NCI-H1417 (cell line): ENCODE measurements around the gene C3.
"Not testable (repeated sequence)": the region's sequence is repeated elsewhere in the genome, so short reads cannot be mapped to it uniquely, and the experiment has no call there.

Source experiments
- DNase-seq, 3 experiments: peaks; one replicate each; lab custom pipeline; 2025; lab: John Stamatoyannopoulos, UW

Gene C3

GRCh38 chr19:6662702-6663101 is 57.7 kb downstream of the C3 start:
- no peak for DNase-seq

- not testable (repeated sequence) for DNase-seq
These were observed 58.8 kb downstream of the C3 start for GRCh38 chr19:6661509-6662244.

GRCh38 chr19:6660930-6661329 is 59.5 kb downstream of the C3 start:
- DNase-seq = no peak

GRCh38 chr19:6656390-6656789 is 64.1 kb downstream of the C3 start:
- not testable (repeated sequence) for DNase-seq

GRCh38 chr19:6654347-6655310 is 65.8 kb downstream of the C3 start:
- DNase-seq = no peak

GRCh38 chr19:6652805-6653094 is 67.7 kb downstream of the C3 start:
- no peak for DNase-seq

GRCh38 chr19:6651965-6652804 is 68.3 kb downstream of the C3 start:
- DNase-seq = no peak

- no peak for DNase-seq
These were observed 71.3 kb downstream of the C3 start for GRCh38 chr19:6649185-6649584.

GRCh38 chr19:6648141-6648715 is 72.2 kb downstream of the C3 start:
- DNase-seq = no peak

- DNase-seq = no peak
These were observed 75.7 kb downstream of the C3 start for GRCh38 chr19:6644796-6645195.

- not testable (repeated sequence) for DNase-seq
These were observed 80.1 kb downstream of the C3 start for GRCh38 chr19:6640333-6640732.

- no peak for DNase-seq
These were observed 81.0 kb downstream of the C3 start for GRCh38 chr19:6639439-6639838.

- not testable (repeated sequence) for DNase-seq
These were observed 87.0 kb downstream of the C3 start for GRCh38 chr19:6633456-6633813.

GRCh38 chr19:6632747-6633455 is 87.5 kb downstream of the C3 start:
- DNase-seq = peak in 2 of 3 experiments; percentile 52 to 71

GRCh38 chr19:6632002-6632621 is 88.3 kb downstream of the C3 start:
- DNase-seq = peak; percentile 0 to 82 (median 46)
